ENCODE data around the gene RNASE1.

DNA sequence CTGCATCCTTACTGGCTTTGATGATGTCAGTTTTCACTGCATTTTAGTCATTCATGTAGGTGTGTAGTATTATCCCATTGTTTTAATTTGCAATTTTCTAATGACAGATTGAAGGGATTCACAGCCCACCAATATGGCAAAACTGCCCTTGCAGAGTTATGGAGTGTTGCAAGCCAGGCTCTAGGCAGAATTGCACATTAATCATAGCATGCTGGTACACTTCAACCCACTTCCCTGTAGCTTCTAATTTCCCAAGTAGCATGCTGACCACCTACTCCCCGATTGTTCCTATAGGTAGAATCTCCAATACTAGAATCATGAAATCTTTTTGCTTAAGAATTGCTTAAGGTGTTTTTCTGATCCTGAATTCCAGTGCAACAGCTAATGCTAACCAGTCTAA lies 26.7 kb downstream of the RNASE1 start:
- no peak for TF ChIP-seq ZNF10 (tag by site-specific recombination; IDR thresholded peaks at IDR 0.05)
- TF ChIP-seq ZNF133 (tag by site-specific recombination; IDR thresholded peaks at IDR 0.05): no peak
- no peak for TF ChIP-seq ZNF19 (tag by site-specific recombination; IDR thresholded peaks at IDR 0.05; ENCODE audit: low read depth)
- TF ChIP-seq, protein P1, sequence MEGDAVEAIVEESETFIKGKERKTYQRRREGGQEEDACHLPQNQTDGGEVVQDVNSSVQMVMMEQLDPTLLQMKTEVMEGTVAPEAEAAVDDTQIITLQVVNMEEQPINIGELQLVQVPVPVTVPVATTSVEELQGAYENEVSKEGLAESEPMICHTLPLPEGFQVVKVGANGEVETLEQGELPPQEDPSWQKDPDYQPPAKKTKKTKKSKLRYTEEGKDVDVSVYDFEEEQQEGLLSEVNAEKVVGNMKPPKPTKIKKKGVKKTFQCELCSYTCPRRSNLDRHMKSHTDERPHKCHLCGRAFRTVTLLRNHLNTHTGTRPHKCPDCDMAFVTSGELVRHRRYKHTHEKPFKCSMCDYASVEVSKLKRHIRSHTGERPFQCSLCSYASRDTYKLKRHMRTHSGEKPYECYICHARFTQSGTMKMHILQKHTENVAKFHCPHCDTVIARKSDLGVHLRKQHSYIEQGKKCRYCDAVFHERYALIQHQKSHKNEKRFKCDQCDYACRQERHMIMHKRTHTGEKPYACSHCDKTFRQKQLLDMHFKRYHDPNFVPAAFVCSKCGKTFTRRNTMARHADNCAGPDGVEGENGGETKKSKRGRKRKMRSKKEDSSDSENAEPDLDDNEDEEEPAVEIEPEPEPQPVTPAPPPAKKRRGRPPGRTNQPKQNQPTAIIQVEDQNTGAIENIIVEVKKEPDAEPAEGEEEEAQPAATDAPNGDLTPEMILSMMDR (tag by site-specific recombination; IDR thresholded peaks at IDR 0.05): no peak
- TF ChIP-seq ZNF274 (IDR thresholded peaks at IDR 0.05; ENCODE audit: low read length): no peak
- no peak for TF ChIP-seq ZNF274 (tag by site-specific recombination; IDR thresholded peaks at IDR 0.05; ENCODE audit: borderline replicate concordance)
- TF ChIP-seq ZBTB17 (tag by site-specific recombination; IDR thresholded peaks at IDR 0.05): no peak

Data from HEK293 (cell line).